MCF 10A (cell line): ENCODE data around the gene USP11. TPM values are rescaled to one million over a fixed set of nuclear protein-coding genes. Genes with fewer than 3 reads are reported as not detected.

Experiments used
- BruUV-seq: library from RNA; stranded (reverse); fragments of 400-500 nt; replicated peaks from 2 replicates; lab custom pipeline; 2021; lab: Mats Ljungman, UMichigan
- CTCF ChIA-PET: fragments of 300-600 bp; sonication (Branson Sonifier 250); formaldehyde crosslinking; extraction: SDS; loops from one replicate; lab custom pipeline; 2021; ENCODE audit warnings: antibody characterized with exemption, inconsistent platforms; lab: Yijun Ruan, JAX
- POLR2A ChIA-PET: fragments of 300-600, 350-650 bp; sonication (Branson Sonifier 250); formaldehyde crosslinking; extraction: SDS; loops from one replicate; lab custom pipeline; 2020; ENCODE audit warnings: antibody characterized with exemption, inconsistent platforms; lab: Yijun Ruan, JAX
- DNase-seq: peaks from one replicate; pipeline ENCODE4 v3.0.0-alpha.2; 2018; ENCODE audit not compliant: unreplicated experiment
- H3K27ac Mint-ChIP-seq: one replicate; pipeline ENCODE4 v1.8.0; 2022; ENCODE audit warnings: mild to moderate bottlenecking, low read depth, mixed read lengths; ENCODE audit not compliant: unreplicated experiment
- H3K27me3 Mint-ChIP-seq: one replicate; pipeline ENCODE4 v1.8.0; 2022; ENCODE audit warnings: mixed read lengths; ENCODE audit not compliant: insufficient read depth, unreplicated experiment
- H3K36me3 Mint-ChIP-seq: one replicate; pipeline ENCODE4 v1.8.0; 2022; ENCODE audit warnings: mild to moderate bottlenecking, moderate library complexity, mixed read lengths; ENCODE audit not compliant: insufficient read depth, unreplicated experiment
- H3K4me1 Mint-ChIP-seq: one replicate; pipeline ENCODE4 v1.8.0; 2022; ENCODE audit warnings: mixed read lengths; ENCODE audit not compliant: insufficient read depth, unreplicated experiment
- H3K4me3 Mint-ChIP-seq: one replicate; pipeline ENCODE4 v1.8.0; 2022; ENCODE audit warnings: mild to moderate bottlenecking, moderate library complexity, mixed read lengths; ENCODE audit not compliant: unreplicated experiment
- H3K9me3 Mint-ChIP-seq: one replicate; pipeline ENCODE4 v1.8.0; 2022; ENCODE audit warnings: mixed read lengths; ENCODE audit not compliant: unreplicated experiment
- intact Hi-C: fragments of 100-400 bp; cut with micrococcal nuclease; formaldehyde crosslinking; loops from 2 replicates; pipeline ENCODE4 v1.14.1; 2022
- total RNA-seq: library from RNA; stranded (reverse); gene quantifications from 2 replicates; pipeline ENCODE4 v1.2.3, GENCODE V29; 2022
- TF ChIP-seq, protein P1 (sequence below): fragments of 200-600 bp; IDR thresholded peaks from one replicate; pipeline ENCODE4 v1.8.0; 2022; ENCODE audit warnings: antibody characterized with exemption, mild to moderate bottlenecking; ENCODE audit not compliant: unreplicated experiment

USP11 gene
- total RNA-seq, 1 experiment from 2014 or later, result 20.3 TPM

DNA sequence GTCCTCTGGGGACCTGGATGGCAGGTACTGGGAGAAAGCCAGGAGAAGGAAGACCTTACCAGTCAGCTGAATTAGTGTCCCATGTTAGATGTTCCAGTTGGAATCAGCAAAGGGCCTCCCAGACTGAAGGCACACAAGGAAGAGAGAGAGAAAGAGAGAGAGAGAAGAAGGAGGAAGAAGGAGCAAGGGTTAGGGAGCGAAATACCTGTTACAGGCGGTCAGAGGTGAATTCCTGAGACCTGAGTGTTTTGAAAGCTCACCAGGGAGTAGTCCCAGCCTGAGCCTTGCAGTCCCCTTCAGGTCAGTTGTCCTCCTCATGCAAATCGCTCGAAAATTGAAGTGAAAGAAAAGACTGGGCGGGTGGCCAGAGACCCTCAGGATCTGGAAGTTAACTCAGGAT, 60.3 kb downstream of the USP11 start:
- H3K36me3 Mint-ChIP-seq, result no peaks in the 10 kb centered on the region
- TF ChIP-seq, protein P1, sequence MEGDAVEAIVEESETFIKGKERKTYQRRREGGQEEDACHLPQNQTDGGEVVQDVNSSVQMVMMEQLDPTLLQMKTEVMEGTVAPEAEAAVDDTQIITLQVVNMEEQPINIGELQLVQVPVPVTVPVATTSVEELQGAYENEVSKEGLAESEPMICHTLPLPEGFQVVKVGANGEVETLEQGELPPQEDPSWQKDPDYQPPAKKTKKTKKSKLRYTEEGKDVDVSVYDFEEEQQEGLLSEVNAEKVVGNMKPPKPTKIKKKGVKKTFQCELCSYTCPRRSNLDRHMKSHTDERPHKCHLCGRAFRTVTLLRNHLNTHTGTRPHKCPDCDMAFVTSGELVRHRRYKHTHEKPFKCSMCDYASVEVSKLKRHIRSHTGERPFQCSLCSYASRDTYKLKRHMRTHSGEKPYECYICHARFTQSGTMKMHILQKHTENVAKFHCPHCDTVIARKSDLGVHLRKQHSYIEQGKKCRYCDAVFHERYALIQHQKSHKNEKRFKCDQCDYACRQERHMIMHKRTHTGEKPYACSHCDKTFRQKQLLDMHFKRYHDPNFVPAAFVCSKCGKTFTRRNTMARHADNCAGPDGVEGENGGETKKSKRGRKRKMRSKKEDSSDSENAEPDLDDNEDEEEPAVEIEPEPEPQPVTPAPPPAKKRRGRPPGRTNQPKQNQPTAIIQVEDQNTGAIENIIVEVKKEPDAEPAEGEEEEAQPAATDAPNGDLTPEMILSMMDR, result no peak
- no peaks in the 10 kb centered on the region for H3K9me3 Mint-ChIP-seq
- H3K27ac Mint-ChIP-seq, result no peak overlapping the region
- ChIA-PET CTCF (no interaction called here), POLR2A (no interaction called here)
- no peaks in the 10 kb centered on the region for H3K27me3 Mint-ChIP-seq
- no peak overlapping the region for H3K4me3 Mint-ChIP-seq
- H3K4me1 Mint-ChIP-seq, result no peaks in the 10 kb centered on the region
- intact Hi-C loops, result no loop called here
- no peak for DNase-seq
- no TSS peak for BruUV-seq

DNA sequence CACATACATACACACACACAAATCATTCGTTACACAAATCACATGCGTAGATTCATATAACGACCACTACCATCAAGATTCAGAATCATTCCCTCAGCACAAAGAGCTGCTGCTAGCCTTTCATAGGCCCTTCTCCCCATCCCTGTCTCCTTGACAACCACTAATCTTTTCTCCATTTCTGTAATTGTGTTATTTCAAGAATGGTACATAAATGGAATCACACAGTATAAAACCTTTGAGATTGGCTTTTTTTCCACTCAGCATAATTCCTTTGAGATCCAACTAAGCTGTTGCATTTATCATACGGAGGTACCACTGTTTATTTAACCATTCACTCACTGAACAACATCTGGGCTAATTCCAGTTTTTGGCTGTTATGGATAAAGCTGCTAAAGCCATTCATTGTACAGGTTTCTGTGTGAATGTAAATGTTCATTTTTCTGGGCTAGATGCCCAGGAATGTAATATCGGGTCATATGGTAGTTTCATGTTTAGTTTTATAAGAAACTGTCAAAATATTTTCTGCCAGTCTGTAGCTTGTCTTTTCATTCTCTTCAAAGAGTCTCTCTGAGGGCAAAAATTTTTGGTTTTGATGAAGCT, 64.1 kb downstream of the USP11 start:
- ChIA-PET POLR2A (interaction anchor here (1.2 kb wide), 1 partner anchor 79 kb away, joined by 5 read pairs; the partner anchor contains the start of gene CDK16), CTCF (no interaction called here)
- intact Hi-C loops, result no loop called here
- peaks cover 9% of the 10 kb centered on the region for H3K27me3 Mint-ChIP-seq
- DNase-seq, result peak; percentile 11
- no peaks in the 10 kb centered on the region for H3K9me3 Mint-ChIP-seq
- no TSS peak for BruUV-seq
- H3K4me3 Mint-ChIP-seq, result no peak overlapping the region
- H3K4me1 Mint-ChIP-seq, result no peaks in the 10 kb centered on the region
- H3K27ac Mint-ChIP-seq, result no peak overlapping the region
- TF ChIP-seq, protein P1, result no peak
- peaks cover 6% of the 10 kb centered on the region for H3K36me3 Mint-ChIP-seq

DNA sequence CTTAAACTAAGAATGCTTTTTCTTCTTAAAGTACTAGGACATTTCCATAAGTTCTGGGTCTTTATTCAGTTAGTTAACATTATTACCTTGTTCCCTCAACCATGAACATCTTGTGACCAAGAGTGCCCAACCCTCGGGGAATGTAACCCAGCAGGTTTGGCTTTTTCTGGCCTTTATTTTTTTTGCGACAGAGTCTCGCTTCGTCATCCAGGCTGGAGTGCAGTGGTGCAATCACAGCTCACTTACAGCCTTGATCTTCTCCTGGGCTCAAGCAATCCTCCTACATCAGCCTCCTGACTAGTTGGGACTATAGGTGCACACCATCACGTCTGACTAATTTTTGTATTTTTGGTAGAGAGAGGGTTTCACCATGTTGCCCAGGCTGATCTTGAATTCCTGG, 65.1 kb downstream of the USP11 start:
- peaks cover 6% of the 10 kb centered on the region for H3K36me3 Mint-ChIP-seq
- no TSS peak for BruUV-seq
- intact Hi-C loops, result no loop called here
- CTCF ChIA-PET, result no interaction called here
- H3K4me1 Mint-ChIP-seq, result no peaks in the 10 kb centered on the region
- DNase-seq, result peak; percentile 47
- POLR2A ChIA-PET, result interaction anchor here (0.6 kb wide), 1 partner anchor 14 kb away, joined by 3 read pairs; no protein-coding TSS in a partner anchor
- H3K27me3 Mint-ChIP-seq, result peaks cover 19% of the 10 kb centered on the region
- no peaks in the 10 kb centered on the region for H3K9me3 Mint-ChIP-seq
- H3K4me3 Mint-ChIP-seq, result no peak overlapping the region
- TF ChIP-seq, protein P1, result no peak
- H3K27ac Mint-ChIP-seq, result no peak overlapping the region

Other genes starting within 250 kb of the USP11 start
- not detected in 2 replicates for gene RGN, start 154.6 kb upstream of the USP11 start, total RNA-seq
- 91.8 and 98.5 TPM in 2 replicates for gene NDUFB11, start 88.3 kb upstream of the USP11 start, total RNA-seq
- 63.3 and 69.5 TPM in 2 replicates for gene RBM10, start 87.8 kb upstream of the USP11 start, total RNA-seq
- 248 and 293 TPM in 2 replicates for gene UBA1, start 39.2 kb upstream of the USP11 start, total RNA-seq
- gene CDK16, start 14.3 kb upstream of the USP11 start, total RNA-seq, result 138 and 189 TPM in 2 replicates
- gene ZNF157, start 137.6 kb downstream of the USP11 start, total RNA-seq, result not detected in 2 replicates